Bronchial epithelial cell (primary cell): ENCODE data around the gene KRTAP5-2. TPM values are rescaled to one million over a fixed set of nuclear protein-coding genes. Genes with fewer than 3 reads are reported as not detected.

Experiments
- DNase-seq: peaks from one replicate; pipeline ENCODE4 v3.0.0-alpha.2; 2010; ENCODE audit warnings: low read depth
- FAIRE-seq: peaks from 2 replicates; lab custom pipeline; 2011; peaks lifted over from hg19 to GRCh38; lab: Jason Lieb, UNC
- H3K27me3 ChIP-seq: 2 replicates; pipeline ENCODE4 v1.5.1; 2011; ENCODE audit warnings: low read length; ENCODE audit not compliant: control insufficient read depth, insufficient read depth
- H3K36me3 ChIP-seq: 2 replicates; pipeline ENCODE4 v1.5.1; 2011; ENCODE audit warnings: low read length; ENCODE audit not compliant: control insufficient read depth, insufficient read depth
- H3K4me3 ChIP-seq: 2 replicates; pipeline ENCODE4 v1.5.1; 2011; ENCODE audit warnings: mild to moderate bottlenecking, low read depth, low read length, control low read depth
- CTCF ChIP-seq: IDR thresholded peaks from 2 replicates; pipeline ENCODE4 v1.5.1; 2011; ENCODE audit warnings: mild to moderate bottlenecking, moderate library complexity, low read length, control low read depth, inconsistent platforms; ENCODE audit not compliant: insufficient read depth, severe bottlenecking
- total RNA-seq: library from RNA; depleted of rRNA; stranded (reverse); fragments of >200 nt; gene quantifications from 2 replicates; pipeline ENCODE4 v1.2.1, GENCODE V29; 2014

The KRTAP5-2 gene
- total RNA-seq, 1 donor from 2014 or later = not detected

- no peak for TF ChIP-seq CTCF
These were observed 38.0 kb downstream of the KRTAP5-2 start for GRCh38 chr11:1560002-1560648.

DNA sequence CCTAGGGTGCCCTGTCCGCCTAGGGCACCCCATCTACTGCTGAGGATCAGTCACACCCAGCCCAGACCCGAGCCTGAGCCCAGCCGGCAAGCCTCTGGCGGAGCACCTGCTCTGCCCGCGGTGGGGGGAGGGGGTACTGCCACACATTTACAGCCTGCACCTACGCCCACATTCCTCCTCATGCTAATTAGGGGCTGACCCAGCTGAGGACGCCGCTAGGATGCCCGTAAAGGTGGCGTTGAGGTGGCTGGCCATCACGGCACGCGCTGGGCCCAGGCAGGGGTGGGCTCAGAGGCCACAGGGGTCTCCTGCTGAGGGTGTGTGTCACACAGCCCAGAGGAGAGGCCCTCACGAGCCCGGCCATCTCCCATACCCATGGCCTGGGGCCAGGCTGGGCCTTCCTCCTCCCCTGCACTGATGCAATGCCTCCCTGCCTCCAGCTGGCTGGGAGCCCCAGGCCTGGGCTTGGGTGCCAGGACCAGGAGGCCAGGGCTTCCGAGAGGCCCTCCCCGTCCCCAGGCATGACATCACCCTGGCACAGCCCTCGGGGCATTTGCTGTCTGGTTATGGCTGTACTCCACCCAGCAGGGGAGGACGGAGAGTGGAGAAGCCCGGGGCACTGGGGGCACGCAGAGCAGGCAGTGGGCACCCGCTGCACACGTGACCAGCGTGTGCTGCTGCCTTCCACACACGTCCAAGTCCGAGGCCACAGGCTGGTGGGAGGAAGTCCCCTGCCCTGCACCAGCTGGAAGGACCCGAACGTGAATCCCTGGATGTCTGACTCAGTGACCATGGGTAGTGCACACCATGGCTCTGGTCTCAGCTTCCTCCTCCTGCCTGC is 38.8 kb downstream of the KRTAP5-2 start:
- DNase-seq (peak; percentile 46), FAIRE-seq (peak; percentile 18)
- TF ChIP-seq CTCF = no peak
- Histone ChIP-seq H3K27me3 (no peaks in the 10 kb centered on the region), H3K4me3 (no peak overlapping the region), H3K36me3 (no peaks in the 10 kb centered on the region)

More at GRCh38 chr11:1560002-1560648, 38.0 kb downstream of the KRTAP5-2 start:
- peaks cover 2% of the 10 kb centered on the region for H3K27me3 ChIP-seq
- no peaks in the 10 kb centered on the region for H3K36me3 ChIP-seq
- no peak for DNase-seq
- FAIRE-seq = no peak
- no peak overlapping the region for H3K4me3 ChIP-seq

GRCh38 chr11:1558775-1559110 is 39.4 kb downstream of the KRTAP5-2 start:
- no peak for DNase-seq
- no peaks in the 10 kb centered on the region for H3K27me3 ChIP-seq
- FAIRE-seq = no peak
- TF ChIP-seq CTCF = no peak
- no peak overlapping the region for H3K4me3 ChIP-seq
- no peaks in the 10 kb centered on the region for H3K36me3 ChIP-seq

DNA sequence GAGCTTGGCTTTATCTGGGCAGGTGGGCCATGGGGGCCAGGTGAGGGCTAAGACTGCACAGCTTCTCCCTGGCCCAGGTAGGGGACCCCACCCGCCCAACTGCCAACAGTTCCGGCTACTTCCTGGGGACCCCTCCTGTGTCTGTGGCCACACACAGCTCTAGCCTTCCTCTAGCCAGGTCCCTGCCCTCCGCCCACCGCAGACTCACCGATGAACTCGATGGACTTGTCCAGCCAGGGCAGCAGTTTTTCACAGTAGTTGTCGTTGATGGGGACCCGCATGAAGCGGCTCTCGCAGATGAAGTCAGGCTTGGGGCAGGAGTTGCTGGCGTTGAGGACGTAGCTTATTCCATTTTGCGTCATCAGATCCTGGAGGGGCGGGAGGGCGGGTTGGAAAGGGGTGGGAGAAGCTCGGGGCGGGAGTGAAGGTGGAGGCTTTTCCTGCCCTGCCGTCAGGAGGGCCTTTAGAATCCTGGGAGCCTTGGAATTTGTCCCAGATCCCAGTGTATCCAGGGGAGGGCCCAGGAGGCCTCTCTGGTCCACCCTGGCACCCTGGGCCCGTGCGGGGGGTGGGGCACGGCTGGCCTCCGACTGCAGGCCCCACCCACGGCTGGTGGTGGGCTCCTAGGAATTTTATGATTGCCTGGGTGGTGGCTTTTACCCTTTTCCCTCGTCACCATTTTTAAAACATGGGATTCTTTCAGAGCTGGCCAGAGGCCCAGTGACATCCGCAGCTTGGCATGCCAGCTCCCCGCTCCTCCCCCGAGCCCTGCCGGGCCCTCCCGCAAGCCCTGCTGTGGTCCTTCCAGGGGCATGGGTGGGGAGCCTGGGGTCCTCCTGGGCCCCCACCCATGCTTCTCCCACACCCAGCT is 40.0 kb downstream of the KRTAP5-2 start:
- Histone ChIP-seq H3K27me3 (no peaks in the 10 kb centered on the region), H3K4me3 (no peak overlapping the region), H3K36me3 (no peaks in the 10 kb centered on the region)
- peak; percentile 18 for DNase-seq
- FAIRE-seq = no peak
- no peak for TF ChIP-seq CTCF

- Histone ChIP-seq H3K36me3 (no peaks in the 10 kb centered on the region), H3K4me3 (no peak overlapping the region), H3K27me3 (no peaks in the 10 kb centered on the region)
- TF ChIP-seq CTCF = no peak
- DNase-seq (no peak), FAIRE-seq (no peak)
These were observed 40.8 kb downstream of the KRTAP5-2 start for GRCh38 chr11:1557051-1557884.
